H9 (cell line): ENCODE measurements around the gene IL1RAPL1. TPM values are rescaled to one million over a fixed set of nuclear protein-coding genes. Genes with fewer than 3 reads are reported as not detected.

Experiments used
- DNase-seq: peaks from one replicate; pipeline ENCODE4 v3.0.0-alpha.2; 2017
- H2AFZ ChIP-seq: one replicate; pipeline ENCODE4 v1.6.1; 2013; ENCODE audit warnings: mild to moderate bottlenecking, low read length, control low read depth, moderate library complexity
- H2AK5ac ChIP-seq: 2 replicates; pipeline ENCODE4 v1.6.1; 2013; ENCODE audit warnings: low read length, control low read depth, mixed read lengths; ENCODE audit not compliant: insufficient read length
- H2BK120ac ChIP-seq: one replicate; pipeline ENCODE4 v1.6.1; 2013; ENCODE audit warnings: low read depth, mild to moderate bottlenecking, low read length, control low read depth, inconsistent platforms; ENCODE audit not compliant: poor library complexity, severe bottlenecking
- H2BK12ac ChIP-seq: 2 replicates; pipeline ENCODE4 v1.6.1; 2013; ENCODE audit warnings: low read length, control low read depth, mixed read lengths, low read depth; ENCODE audit not compliant: insufficient read length
- H2BK15ac ChIP-seq: 2 replicates; pipeline ENCODE4 v1.6.1; 2013; ENCODE audit warnings: low read depth, low read length, control low read depth
- H2BK20ac ChIP-seq: one replicate; pipeline ENCODE4 v1.6.1; 2013; ENCODE audit warnings: low read depth, mild to moderate bottlenecking, low read length, control low read depth, inconsistent platforms; ENCODE audit not compliant: poor library complexity, severe bottlenecking
- H2BK5ac ChIP-seq: 2 replicates; pipeline ENCODE4 v1.6.1; 2013; ENCODE audit warnings: low read length, control low read depth, mixed read lengths; ENCODE audit not compliant: insufficient read length
- H3K14ac ChIP-seq: 2 replicates; pipeline ENCODE4 v1.6.1; 2013; ENCODE audit warnings: low read length, control low read depth; ENCODE audit not compliant: insufficient read depth
- H3K18ac ChIP-seq: 2 replicates; pipeline ENCODE4 v1.6.1; 2013; ENCODE audit warnings: low read depth, mild to moderate bottlenecking, mixed read lengths, low read length, control low read depth; ENCODE audit not compliant: insufficient read length
- H3K23ac ChIP-seq: 2 replicates; pipeline ENCODE4 v1.6.1; 2013; ENCODE audit warnings: low read length, control low read depth, mixed read lengths, low read depth; ENCODE audit not compliant: insufficient read length
- H3K23me2 ChIP-seq: 2 replicates; pipeline ENCODE4 v1.6.1; 2013; ENCODE audit warnings: low read depth, mild to moderate bottlenecking, mixed read lengths, low read length, control low read depth; ENCODE audit not compliant: insufficient read length, poor library complexity, severe bottlenecking
- H3K27ac ChIP-seq: 2 replicates; pipeline ENCODE4 v1.5.1; 2013; ENCODE audit warnings: low read length, control low read depth, mixed read lengths, low read depth; ENCODE audit not compliant: insufficient read length
- H3K27me3 ChIP-seq: 2 replicates; pipeline ENCODE4 v1.6.1; 2013; ENCODE audit warnings: low read length, control low read depth, inconsistent platforms; ENCODE audit not compliant: insufficient read depth
- H3K4ac ChIP-seq: 2 replicates; pipeline ENCODE4 v1.6.1; 2013; ENCODE audit warnings: low read depth, mild to moderate bottlenecking, control low read depth, inconsistent platforms, low read length, moderate library complexity
- H3K4me1 ChIP-seq: 2 replicates; pipeline ENCODE4 v1.6.1; 2013; ENCODE audit warnings: low read length, control low read depth, inconsistent platforms; ENCODE audit not compliant: insufficient read depth
- H3K4me2 ChIP-seq: 2 replicates; pipeline ENCODE4 v1.6.1; 2013; ENCODE audit warnings: low read length, control low read depth, mixed read lengths; ENCODE audit not compliant: insufficient read length, insufficient read depth
- H3K56ac ChIP-seq: 2 replicates; pipeline ENCODE4 v1.6.1; 2013; ENCODE audit warnings: low read depth, mild to moderate bottlenecking, mixed read lengths, low read length, control low read depth; ENCODE audit not compliant: insufficient read length
- H3K79me1 ChIP-seq: 2 replicates; pipeline ENCODE4 v1.6.1; 2013; ENCODE audit warnings: low read depth, mild to moderate bottlenecking, moderate library complexity, low read length, control low read depth, inconsistent platforms; ENCODE audit not compliant: insufficient read depth, poor library complexity, severe bottlenecking
- H3K79me2 ChIP-seq: 2 replicates; pipeline ENCODE4 v1.6.1; 2013; ENCODE audit warnings: low read length, control low read depth, inconsistent platforms; ENCODE audit not compliant: insufficient read depth
- H3K9ac ChIP-seq: 2 replicates; pipeline ENCODE4 v1.6.1; 2013; ENCODE audit warnings: low read length, control low read depth, mixed read lengths; ENCODE audit not compliant: insufficient read length; ENCODE audit errors: extremely low read depth
- H3K9me3 ChIP-seq: one replicate; pipeline ENCODE4 v1.6.1; 2013; ENCODE audit warnings: low read depth, low read length, inconsistent platforms; ENCODE audit not compliant: control insufficient read depth
- H3T11ph ChIP-seq: one replicate; pipeline ENCODE4 v1.6.1; 2013; ENCODE audit warnings: mild to moderate bottlenecking, low read length, control low read depth, inconsistent platforms
- H4K20me1 ChIP-seq: one replicate; pipeline ENCODE4 v1.6.1; 2013; ENCODE audit not compliant: control insufficient read depth, insufficient read length, insufficient read depth
- H4K5ac ChIP-seq: 2 replicates; pipeline ENCODE4 v1.6.1; 2013; ENCODE audit warnings: low read depth, mild to moderate bottlenecking, mixed read lengths, low read length, control low read depth; ENCODE audit not compliant: insufficient read length
- H4K8ac ChIP-seq: replicated peaks from 2 replicates; pipeline ENCODE4 v1.6.1; 2013; ENCODE audit warnings: low read length, control low read depth, mixed read lengths, low read depth; ENCODE audit not compliant: insufficient read length
- H4K91ac ChIP-seq: 2 replicates; pipeline ENCODE4 v1.6.1; 2013; ENCODE audit warnings: low read depth, mild to moderate bottlenecking, moderate library complexity, mixed read lengths, low read length, control low read depth; ENCODE audit not compliant: insufficient read length
- H3K27ac Mint-ChIP-seq, 3 experiments: 2 replicates in 2 of 3; 3 replicates in 1 of 3; pipeline ENCODE4 v1.8.0; 2020 to 2021; ENCODE audit warnings: mixed read lengths in 3 of 3, mild to moderate bottlenecking in 1 of 3, moderate library complexity in 1 of 3
- H3K27me3 Mint-ChIP-seq: 2 replicates; pipeline ENCODE4 v1.8.0; 2021; ENCODE audit warnings: low read depth, mild to moderate bottlenecking, moderate library complexity, mixed read lengths
- H3K36me3 Mint-ChIP-seq, 3 experiments: 2 replicates in 2 of 3; 3 replicates in 1 of 3; pipeline ENCODE4 v1.8.0; 2020 to 2021; ENCODE audit warnings: low read depth in 3 of 3, mixed read lengths in 3 of 3; ENCODE audit not compliant: insufficient read depth in 1 of 3
- H3K4me1 Mint-ChIP-seq, 2 experiments: 2 replicates each; pipeline ENCODE4 v1.8.0; 2020; ENCODE audit warnings: mixed read lengths in 2 of 2
- H3K4me3 Mint-ChIP-seq, 2 experiments: 2 replicates in 1 of 2; 3 replicates in 1 of 2; pipeline ENCODE4 v1.8.0; 2020 to 2021; ENCODE audit warnings: mild to moderate bottlenecking in 2 of 2, mixed read lengths in 2 of 2, moderate library complexity in 1 of 2
- H3K9me3 Mint-ChIP-seq, 2 experiments: 2 replicates in 1 of 2; 3 replicates in 1 of 2; pipeline ENCODE4 v1.8.0; 2020; ENCODE audit warnings: mild to moderate bottlenecking in 2 of 2, mixed read lengths in 2 of 2, moderate library complexity in 1 of 2
- CTCF ChIP-seq: fragments of 200-600 bp; sonication (generic); conservative IDR thresholded peaks from 3 replicates; pipeline ENCODE4 v1.8.0; 2021; ENCODE audit warnings: antibody characterized with exemption, mild to moderate bottlenecking
- WGBS: extraction: QIAGEN DNeasy Blood & Tissue Kit; methylation state at CpG from one replicate; pipeline ENCODE4 v1.1.7; 2013; ENCODE audit warnings: missing lambda C conversion rate, low lambda C conversion rate, mixed read lengths; ENCODE audit not compliant: insufficient read length; ENCODE audit errors: extremely low coverage; 5-methylcytosine and 5-hydroxymethylcytosine counted together
- total RNA-seq: library from RNA; stranded (reverse); gene quantifications from 2 replicates; pipeline ENCODE4 v1.2.1, GENCODE V29; 2021

Gene IL1RAPL1
- total RNA-seq, 1 experiment from 2014 or later: 0.31 TPM

- Histone ChIP-seq H3K9ac (no peak overlapping the region), H2BK120ac (no peak overlapping the region), H3K14ac (no peak overlapping the region), H3K4ac (no peak overlapping the region), H3K23me2 (no peaks in the 10 kb centered on the region), H3K27me3 (no peaks in the 10 kb centered on the region), H3K79me2 (no peaks in the 10 kb centered on the region), H2AK5ac (no peak overlapping the region), H2BK5ac (no peak overlapping the region), H3K79me1 (no peaks in the 10 kb centered on the region), H4K5ac (no peak overlapping the region), H3K18ac (no peak overlapping the region), H2AFZ (no peak overlapping the region), H4K91ac (no peak overlapping the region), H3K56ac (no peak overlapping the region), H3K23ac (no peak overlapping the region), H3T11ph (no peak overlapping the region), H3K4me2 (no peak overlapping the region), H2BK12ac (no peak overlapping the region), H4K20me1 (no peaks in the 10 kb centered on the region), H2BK15ac (no peak overlapping the region), H3K4me1 (no peaks in the 10 kb centered on the region), H2BK20ac (no peak overlapping the region), H3K9me3 (no peaks in the 10 kb centered on the region), H4K8ac (no peak overlapping the region), H3K27ac (no peak overlapping the region)
- no peaks in the 10 kb centered on the region for H3K36me3 Mint-ChIP-seq
- TF ChIP-seq CTCF: no peak
- no peak for DNase-seq
- WGBS: no CpG with 5 or more reads among the region's 3 CpGs
- no peaks in the 10 kb centered on the region; the same call in none of the 2 replicates for H3K27me3 Mint-ChIP-seq
- H3K4me3 Mint-ChIP-seq: no peak overlapping the region
- no peak overlapping the region for H3K27ac Mint-ChIP-seq
- H3K4me1 Mint-ChIP-seq: no peaks in the 10 kb centered on the region
- peaks cover 8 to 62% of the 10 kb centered on the region in 2 experiments for H3K9me3 Mint-ChIP-seq
These were observed 687.3 kb downstream of the IL1RAPL1 start for GRCh38 chrX:29274517-29274916.
